ENCODE data around the gene NANS. TPM values are rescaled to one million over a fixed set of nuclear protein-coding genes. Genes with fewer than 3 reads are reported as not detected.

Gene NANS
- total and polyA plus RNA-seq, 10 of the 15 experiments (the other 5 are each of a cell fraction or from before 2014, with no cell fraction given): 21.0 to 126 (median 52.3) TPM

DNA sequence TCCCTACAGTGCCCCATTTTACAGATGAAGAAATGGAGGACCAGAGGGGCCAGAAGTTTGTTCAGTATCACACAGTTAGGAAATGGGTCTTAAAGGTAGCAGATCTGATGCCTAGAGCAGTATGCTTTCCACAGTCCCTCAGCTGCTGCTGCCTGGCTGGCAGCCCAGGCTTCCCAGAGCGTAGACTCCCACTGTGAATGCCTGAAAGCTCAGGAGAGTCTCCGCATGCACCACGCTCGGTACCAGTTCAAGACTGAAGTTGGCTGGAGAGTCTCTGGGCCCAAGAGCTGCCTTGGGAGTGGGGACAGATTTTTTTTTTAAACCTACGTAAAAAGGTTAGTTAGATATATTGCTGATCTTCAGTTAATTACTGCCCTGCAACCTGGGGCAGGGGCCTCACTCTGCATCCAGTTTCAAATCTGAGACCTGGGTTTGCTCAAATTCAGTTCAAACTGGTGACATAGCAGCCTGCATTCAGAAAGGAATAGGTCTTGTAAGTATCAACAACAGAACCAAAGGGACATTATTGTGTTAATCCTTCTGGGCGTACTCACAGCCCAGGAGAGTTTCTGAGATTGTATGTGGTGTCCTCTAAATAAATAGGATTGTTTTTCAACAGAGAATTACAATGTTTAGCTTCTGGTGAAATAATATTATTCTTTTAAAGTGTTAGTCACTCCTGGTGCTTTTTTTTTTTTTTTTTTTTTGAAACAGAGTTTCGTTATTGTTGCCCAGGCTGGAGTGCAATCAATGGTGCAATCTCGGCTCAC lies 8.3 kb downstream of the NANS start (continued):
- TF ChIP-seq, protein P1, sequence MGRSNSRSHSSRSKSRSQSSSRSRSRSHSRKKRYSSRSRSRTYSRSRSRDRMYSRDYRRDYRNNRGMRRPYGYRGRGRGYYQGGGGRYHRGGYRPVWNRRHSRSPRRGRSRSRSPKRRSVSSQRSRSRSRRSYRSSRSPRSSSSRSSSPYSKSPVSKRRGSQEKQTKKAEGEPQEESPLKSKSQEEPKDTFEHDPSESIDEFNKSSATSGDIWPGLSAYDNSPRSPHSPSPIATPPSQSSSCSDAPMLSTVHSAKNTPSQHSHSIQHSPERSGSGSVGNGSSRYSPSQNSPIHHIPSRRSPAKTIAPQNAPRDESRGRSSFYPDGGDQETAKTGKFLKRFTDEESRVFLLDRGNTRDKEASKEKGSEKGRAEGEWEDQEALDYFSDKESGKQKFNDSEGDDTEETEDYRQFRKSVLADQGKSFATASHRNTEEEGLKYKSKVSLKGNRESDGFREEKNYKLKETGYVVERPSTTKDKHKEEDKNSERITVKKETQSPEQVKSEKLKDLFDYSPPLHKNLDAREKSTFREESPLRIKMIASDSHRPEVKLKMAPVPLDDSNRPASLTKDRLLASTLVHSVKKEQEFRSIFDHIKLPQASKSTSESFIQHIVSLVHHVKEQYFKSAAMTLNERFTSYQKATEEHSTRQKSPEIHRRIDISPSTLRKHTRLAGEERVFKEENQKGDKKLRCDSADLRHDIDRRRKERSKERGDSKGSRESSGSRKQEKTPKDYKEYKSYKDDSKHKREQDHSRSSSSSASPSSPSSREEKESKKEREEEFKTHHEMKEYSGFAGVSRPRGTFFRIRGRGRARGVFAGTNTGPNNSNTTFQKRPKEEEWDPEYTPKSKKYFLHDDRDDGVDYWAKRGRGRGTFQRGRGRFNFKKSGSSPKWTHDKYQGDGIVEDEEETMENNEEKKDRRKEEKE (IDR thresholded peaks at IDR 0.05): no peak
- TF ChIP-seq EP300 (IDR thresholded peaks at IDR 0.05; ENCODE audit: borderline replicate concordance in 1 of 2, control insufficient read depth in 1 of 2, low read depth in 2 of 2, low read length in 2 of 2) (no peak), SUPT20H (IDR thresholded peaks at IDR 0.05; ENCODE audit: borderline replicate concordance, control insufficient read depth, low read depth, low read length) (no peak), RBBP5 (conservative IDR thresholded peaks at IDR 0.05) (no peak), NFYA (IDR thresholded peaks at IDR 0.05; ENCODE audit: borderline replicate concordance, low read depth, low read length) (no peak), YBX1 (IDR thresholded peaks at IDR 0.05) (no peak), ZNF24 (IDR thresholded peaks at IDR 0.05) (no peak)
- TF ChIP-seq, protein P2, sequence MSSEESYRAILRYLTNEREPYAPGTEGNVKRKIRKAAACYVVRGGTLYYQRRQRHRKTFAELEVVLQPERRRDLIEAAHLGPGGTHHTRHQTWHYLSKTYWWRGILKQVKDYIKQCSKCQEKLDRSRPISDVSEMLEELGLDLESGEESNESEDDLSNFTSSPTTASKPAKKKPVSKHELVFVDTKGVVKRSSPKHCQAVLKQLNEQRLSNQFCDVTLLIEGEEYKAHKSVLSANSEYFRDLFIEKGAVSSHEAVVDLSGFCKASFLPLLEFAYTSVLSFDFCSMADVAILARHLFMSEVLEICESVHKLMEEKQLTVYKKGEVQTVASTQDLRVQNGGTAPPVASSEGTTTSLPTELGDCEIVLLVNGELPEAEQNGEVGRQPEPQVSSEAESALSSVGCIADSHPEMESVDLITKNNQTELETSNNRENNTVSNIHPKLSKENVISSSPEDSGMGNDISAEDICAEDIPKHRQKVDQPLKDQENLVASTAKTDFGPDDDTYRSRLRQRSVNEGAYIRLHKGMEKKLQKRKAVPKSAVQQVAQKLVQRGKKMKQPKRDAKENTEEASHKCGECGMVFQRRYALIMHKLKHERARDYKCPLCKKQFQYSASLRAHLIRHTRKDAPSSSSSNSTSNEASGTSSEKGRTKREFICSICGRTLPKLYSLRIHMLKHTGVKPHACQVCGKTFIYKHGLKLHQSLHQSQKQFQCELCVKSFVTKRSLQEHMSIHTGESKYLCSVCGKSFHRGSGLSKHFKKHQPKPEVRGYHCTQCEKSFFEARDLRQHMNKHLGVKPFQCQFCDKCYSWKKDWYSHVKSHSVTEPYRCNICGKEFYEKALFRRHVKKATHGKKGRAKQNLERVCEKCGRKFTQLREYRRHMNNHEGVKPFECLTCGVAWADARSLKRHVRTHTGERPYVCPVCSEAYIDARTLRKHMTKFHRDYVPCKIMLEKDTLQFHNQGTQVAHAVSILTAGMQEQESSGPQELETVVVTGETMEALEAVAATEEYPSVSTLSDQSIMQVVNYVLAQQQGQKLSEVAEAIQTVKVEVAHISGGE (CRISPR knock-in tag; IDR thresholded peaks at IDR 0.05): no peak
- TF ChIP-seq, protein P3, sequence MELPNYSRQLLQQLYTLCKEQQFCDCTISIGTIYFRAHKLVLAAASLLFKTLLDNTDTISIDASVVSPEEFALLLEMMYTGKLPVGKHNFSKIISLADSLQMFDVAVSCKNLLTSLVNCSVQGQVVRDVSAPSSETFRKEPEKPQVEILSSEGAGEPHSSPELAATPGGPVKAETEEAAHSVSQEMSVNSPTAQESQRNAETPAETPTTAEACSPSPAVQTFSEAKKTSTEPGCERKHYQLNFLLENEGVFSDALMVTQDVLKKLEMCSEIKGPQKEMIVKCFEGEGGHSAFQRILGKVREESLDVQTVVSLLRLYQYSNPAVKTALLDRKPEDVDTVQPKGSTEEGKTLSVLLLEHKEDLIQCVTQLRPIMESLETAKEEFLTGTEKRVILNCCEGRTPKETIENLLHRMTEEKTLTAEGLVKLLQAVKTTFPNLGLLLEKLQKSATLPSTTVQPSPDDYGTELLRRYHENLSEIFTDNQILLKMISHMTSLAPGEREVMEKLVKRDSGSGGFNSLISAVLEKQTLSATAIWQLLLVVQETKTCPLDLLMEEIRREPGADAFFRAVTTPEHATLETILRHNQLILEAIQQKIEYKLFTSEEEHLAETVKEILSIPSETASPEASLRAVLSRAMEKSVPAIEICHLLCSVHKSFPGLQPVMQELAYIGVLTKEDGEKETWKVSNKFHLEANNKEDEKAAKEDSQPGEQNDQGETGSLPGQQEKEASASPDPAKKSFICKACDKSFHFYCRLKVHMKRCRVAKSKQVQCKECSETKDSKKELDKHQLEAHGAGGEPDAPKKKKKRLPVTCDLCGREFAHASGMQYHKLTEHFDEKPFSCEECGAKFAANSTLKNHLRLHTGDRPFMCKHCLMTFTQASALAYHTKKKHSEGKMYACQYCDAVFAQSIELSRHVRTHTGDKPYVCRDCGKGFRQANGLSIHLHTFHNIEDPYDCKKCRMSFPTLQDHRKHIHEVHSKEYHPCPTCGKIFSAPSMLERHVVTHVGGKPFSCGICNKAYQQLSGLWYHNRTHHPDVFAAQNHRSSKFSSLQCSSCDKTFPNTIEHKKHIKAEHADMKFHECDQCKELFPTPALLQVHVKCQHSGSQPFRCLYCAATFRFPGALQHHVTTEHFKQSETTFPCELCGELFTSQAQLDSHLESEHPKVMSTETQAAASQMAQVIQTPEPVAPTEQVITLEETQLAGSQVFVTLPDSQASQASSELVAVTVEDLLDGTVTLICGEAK (IDR thresholded peaks at IDR 0.05; ENCODE audit: borderline replicate concordance): no peak
- TF ChIP-seq, protein P4, sequence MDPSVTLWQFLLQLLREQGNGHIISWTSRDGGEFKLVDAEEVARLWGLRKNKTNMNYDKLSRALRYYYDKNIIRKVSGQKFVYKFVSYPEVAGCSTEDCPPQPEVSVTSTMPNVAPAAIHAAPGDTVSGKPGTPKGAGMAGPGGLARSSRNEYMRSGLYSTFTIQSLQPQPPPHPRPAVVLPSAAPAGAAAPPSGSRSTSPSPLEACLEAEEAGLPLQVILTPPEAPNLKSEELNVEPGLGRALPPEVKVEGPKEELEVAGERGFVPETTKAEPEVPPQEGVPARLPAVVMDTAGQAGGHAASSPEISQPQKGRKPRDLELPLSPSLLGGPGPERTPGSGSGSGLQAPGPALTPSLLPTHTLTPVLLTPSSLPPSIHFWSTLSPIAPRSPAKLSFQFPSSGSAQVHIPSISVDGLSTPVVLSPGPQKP (IDR thresholded peaks at IDR 0.05; ENCODE audit: low read depth, low read length): no peak

Data from GM12878 (cell line).